ENCODE data around the gene FKRP.
"Not testable (repeated sequence)": the region's sequence is repeated elsewhere in the genome, so short reads cannot be mapped to it uniquely, and the experiment has no call there.

FKRP gene

GRCh38 chr19:46786236-46787039 lies 40.6 kb downstream of the FKRP start:
- no peak for DNase-seq

- DNase-seq, result no peak
These were observed 41.1 kb downstream of the FKRP start for GRCh38 chr19:46787040-46787330.

- peak; percentile 11 to 28 for DNase-seq
These were observed 41.7 kb downstream of the FKRP start for GRCh38 chr19:46787331-46788261.

- DNase-seq, result peak; percentile 87 to 91
These were observed 42.6 kb downstream of the FKRP start, which contains the start of gene SLC1A5 for GRCh38 chr19:46788262-46788967. SLC1A5 (minus strand) TSS chr19:46788594; CDS start chr19:46787965, 629 bp downstream.

- no peak for DNase-seq
These were observed 43.1 kb downstream of the FKRP start for GRCh38 chr19:46788968-46789338.

GRCh38 chr19:46789371-46789770 lies 43.5 kb downstream of the FKRP start:
- no peak for DNase-seq

- DNase-seq, result no peak
These were observed 46.1 kb downstream of the FKRP start for GRCh38 chr19:46791944-46792343.

DNA sequence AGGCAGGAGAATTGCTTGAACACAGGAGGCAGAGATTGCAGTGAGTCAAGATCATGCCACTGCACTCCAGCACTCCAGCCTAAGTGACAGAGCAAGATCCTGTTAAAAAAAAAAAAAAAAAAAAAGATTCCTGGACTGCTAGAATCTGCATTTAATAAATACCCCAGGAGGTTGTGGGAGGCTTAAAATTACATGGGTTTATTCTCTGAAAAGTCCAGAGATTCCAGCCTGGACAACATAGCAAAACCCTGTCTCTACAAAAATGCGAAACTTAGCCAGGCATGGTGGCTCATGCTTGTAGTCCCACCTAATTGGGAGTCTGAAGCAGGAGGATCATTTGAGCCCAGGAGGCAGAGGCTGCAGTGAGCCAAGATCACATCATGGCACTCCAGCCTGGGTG lies 52.0 kb downstream of the FKRP start:
- no peak for DNase-seq

DNA sequence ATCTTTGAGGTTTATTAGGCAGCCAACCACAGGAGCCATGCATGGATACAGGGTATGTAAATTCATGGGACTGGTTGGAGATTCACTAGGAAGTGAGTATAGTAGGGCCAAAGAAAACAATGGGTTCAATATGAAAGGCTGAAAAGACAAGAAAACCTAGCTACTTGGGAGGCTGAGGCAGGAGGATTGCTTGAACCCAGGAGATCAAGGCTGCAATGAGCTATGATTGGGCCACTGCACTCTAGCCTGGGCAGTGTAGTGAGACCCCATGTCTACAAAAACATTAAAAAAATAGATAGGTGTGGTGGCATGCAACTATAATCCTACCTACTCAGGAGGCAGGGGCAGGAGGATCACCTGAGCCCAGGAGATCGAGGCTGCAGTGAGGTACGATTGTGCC lies 52.9 kb downstream of the FKRP start:
- DNase-seq, result no peak

DNA sequence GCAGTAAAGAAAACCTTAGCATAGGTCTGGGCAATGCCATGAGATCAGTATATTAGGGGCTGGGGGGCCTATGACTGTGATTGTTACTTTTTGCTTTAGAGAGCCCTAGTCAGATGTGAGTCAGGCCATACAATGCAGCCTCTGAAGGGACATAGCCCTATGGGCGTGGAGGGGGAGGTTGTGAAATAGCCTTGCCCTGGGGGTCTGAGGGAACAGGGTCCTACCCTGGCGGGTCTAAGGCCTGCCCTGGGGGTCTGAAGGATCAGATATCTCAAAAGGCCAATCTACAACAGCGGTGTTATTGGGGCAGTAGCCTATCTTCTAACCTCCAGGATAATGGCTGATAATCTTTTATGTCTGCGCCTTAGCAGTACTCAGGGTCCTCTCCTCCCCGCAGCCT lies 56.3 kb downstream of the FKRP start:
- DNase-seq, result no peak

- DNase-seq, result no peak
These were observed 57.7 kb downstream of the FKRP start for GRCh38 chr19:46803555-46803954.

GRCh38 chr19:46804432-46804831 lies 58.6 kb downstream of the FKRP start:
- DNase-seq, result not testable (repeated sequence)

DNA sequence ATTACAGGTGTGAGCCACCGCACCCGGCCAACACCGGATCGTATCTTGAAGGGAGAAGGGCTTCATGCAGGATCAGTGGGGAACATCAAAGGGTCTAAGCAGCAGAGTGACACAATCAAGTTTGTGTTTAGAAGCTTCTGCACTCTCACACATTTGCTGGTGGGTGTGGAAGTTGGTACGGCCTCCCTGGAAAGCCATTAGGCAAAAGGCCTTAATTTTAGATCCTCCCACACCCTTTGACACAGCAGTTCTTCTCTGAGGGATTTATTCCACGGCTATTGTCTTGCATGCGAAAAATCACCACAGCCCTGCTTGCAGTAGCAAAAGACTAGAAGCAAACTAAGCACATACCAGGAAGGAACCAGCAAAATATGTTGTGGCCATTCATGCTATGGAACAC lies 60.8 kb downstream of the FKRP start:
- no peak for DNase-seq

Data from NCI-H2081 (cell line).